NB4 (cell line): ENCODE measurements around the gene LYRM4.

Experiments used
- CTCF ChIP-seq: IDR thresholded peaks from one replicate; pipeline ENCODE4 v1.5.1; 2012; ENCODE audit warnings: low read depth, low read length
- MAX ChIP-seq: IDR thresholded peaks from 2 replicates; pipeline ENCODE4 v1.6.1; 2011; ENCODE audit warnings: low read depth, low read length
- MYC ChIP-seq: IDR thresholded peaks from 2 replicates; pipeline ENCODE4 v1.6.1; 2011; ENCODE audit warnings: low read depth, low read length
- POLR2A ChIP-seq: IDR thresholded peaks from 2 replicates; pipeline ENCODE4 v1.6.1; 2011; ENCODE audit warnings: mild to moderate bottlenecking; ENCODE audit not compliant: insufficient read length; ENCODE audit errors: extremely low read depth

- no peak for TF ChIP-seq CTCF
- no peak for TF ChIP-seq POLR2A
- TF ChIP-seq MYC: no peak
- TF ChIP-seq MAX: no peak
These were observed 55.7 kb downstream of the LYRM4 start for GRCh38 chr6:5205035-5205507.
